K562 (cell line): Measurements from ENCODE around the gene C4orf50. TPM values are rescaled to one million over a fixed set of nuclear protein-coding genes. Genes with fewer than 3 reads are reported as not detected.

Experiments used
- ATAC-seq: fragments of 200-7000 bp; cut with Tn5 transposase; 3 replicates; pipeline ENCODE4 v1.9.1; 2020; ENCODE audit warnings: moderate library complexity
- BruUV-seq: library from RNA; stranded (reverse); fragments of 400-500 nt; replicated peaks from 2 replicates; lab custom pipeline; 2021; lab: Mats Ljungman, UMichigan
- CTCF ChIA-PET: fragments of 300-600 bp; formaldehyde crosslinking; extraction: SDS; loops from one replicate; lab custom pipeline; 2021; ENCODE audit warnings: low intra/inter-chr PET ratio; lab: Yijun Ruan, JAX
- POLR2A ChIA-PET: fragments of 300-600, 350-650 bp; sonication (Branson Sonifier 250); formaldehyde crosslinking; extraction: SDS; loops from one replicate; lab custom pipeline; 2021; ENCODE audit warnings: antibody characterized with exemption, inconsistent platforms; lab: Yijun Ruan, JAX
- DNase-seq, 4 experiments: peaks; one replicate each; pipeline versions ENCODE4 v3.0.0 to v3.0.0-alpha.2; 2011 to 2018; ENCODE audit warnings: low spot score in 3 of 4, mixed read lengths in 3 of 4; ENCODE audit errors: extremely low read depth in 1 of 4
- FAIRE-seq: peaks from 2 replicates; lab custom pipeline; 2011; peaks lifted over from hg19 to GRCh38; lab: Jason Lieb, UNC
- H2AFZ ChIP-seq: 2 replicates; pipeline ENCODE4 v1.6.0; 2011; ENCODE audit warnings: low read depth, low read length, control low read depth, inconsistent platforms
- H3K27ac ChIP-seq: fragments of 200-600 bp; 3 replicates; pipeline ENCODE4 v1.8.0; 2011; ENCODE audit warnings: low read depth, mild to moderate bottlenecking, control low read depth, inconsistent platforms, low read length, moderate library complexity, mixed read lengths; ENCODE audit errors: extremely low read depth
- H3K27me3 ChIP-seq, 2 experiments: fragments of 300-600 bp in 1 of 2; 2 replicates in 1 of 2; 3 replicates in 1 of 2; pipeline versions ENCODE4 v1.6.0 to v1.8.0; 2011; ENCODE audit warnings: inconsistent platforms in 2 of 2, low read length in 2 of 2, mild to moderate bottlenecking in 1 of 2, mixed read lengths in 1 of 2, moderate library complexity in 1 of 2; ENCODE audit not compliant: control insufficient read depth in 2 of 2, insufficient read depth in 2 of 2
- H3K36me3 ChIP-seq: fragments of 300-600 bp; 3 replicates; pipeline ENCODE4 v1.8.0; 2011; ENCODE audit warnings: mild to moderate bottlenecking, low read length, inconsistent platforms; ENCODE audit not compliant: control insufficient read depth, insufficient read depth
- H3K4me1 ChIP-seq, 2 experiments: fragments of 200-600 bp in 1 of 2; replicated peaks in 1 of 2; 2 replicates in 1 of 2; 3 replicates in 1 of 2; pipeline versions ENCODE4 v1.5.1 to v1.8.0; 2011; ENCODE audit warnings: inconsistent platforms in 2 of 2, low read length in 2 of 2, mild to moderate bottlenecking in 1 of 2, mixed read lengths in 1 of 2, moderate library complexity in 1 of 2; ENCODE audit not compliant: control insufficient read depth in 2 of 2, insufficient read depth in 2 of 2
- H3K4me2 ChIP-seq: 2 replicates; pipeline ENCODE4 v1.6.1; 2011; ENCODE audit warnings: low read length, control low read depth, inconsistent platforms, mixed read lengths; ENCODE audit not compliant: insufficient read depth
- H3K4me3 ChIP-seq: fragments of 200-600 bp; sonication (generic), shearing (Covaris generic); 2 replicates; pipeline ENCODE4 v1.5.1; 2016; ENCODE audit warnings: control low read depth, inconsistent platforms
- H3K79me2 ChIP-seq: fragments of 200-600 bp; 3 replicates; pipeline ENCODE4 v1.8.0; 2011; ENCODE audit warnings: low read length, inconsistent platforms; ENCODE audit not compliant: control insufficient read depth, insufficient read depth
- H3K9ac ChIP-seq, 2 experiments: 2 replicates each; pipeline versions ENCODE4 v1.6.0 to v1.6.1; 2011; ENCODE audit warnings: low read depth in 2 of 2, low read length in 2 of 2, control low read depth in 1 of 2, inconsistent platforms in 1 of 2, mild to moderate bottlenecking in 1 of 2, mixed read lengths in 1 of 2; ENCODE audit not compliant: insufficient read depth in 1 of 2
- H3K9me1 ChIP-seq: one replicate; pipeline ENCODE4 v1.6.0; 2011; ENCODE audit warnings: inconsistent platforms, mild to moderate bottlenecking, low read length, moderate library complexity; ENCODE audit not compliant: control insufficient read depth, insufficient read depth
- H3K9me3 ChIP-seq: replicated peaks from 2 replicates; pipeline ENCODE4 v1.5.1; 2011; ENCODE audit warnings: low read depth, low read length, inconsistent platforms; ENCODE audit not compliant: control insufficient read depth, insufficient read depth
- H4K20me1 ChIP-seq: replicated peaks from 2 replicates; pipeline ENCODE4 v1.6.1; 2011; ENCODE audit warnings: low read length, inconsistent platforms, mixed read lengths; ENCODE audit not compliant: control insufficient read depth, insufficient read depth
- BACH1 ChIP-seq: fragments of 200-800 bp; sonication (Bioruptor generic); IDR thresholded peaks from 2 replicates; pipeline ENCODE4 v1.6.1; 2016; ENCODE audit warnings: missing genetic modification characterization, missing compliant biosample characterization
- DMBX1 ChIP-seq: fragments of 250-450 bp; sonication (Bioruptor Pico); IDR thresholded peaks from 2 replicates; pipeline ENCODE4 v1.8.0; 2022; ENCODE audit warnings: inconsistent platforms, mild to moderate bottlenecking, moderate library complexity, borderline replicate concordance
- KAT8 ChIP-seq: fragments of 450-650 bp; IDR thresholded peaks from 2 replicates; pipeline ENCODE4 v1.6.1; 2016; ENCODE audit warnings: low read depth, mild to moderate bottlenecking
- NFIX ChIP-seq: fragments of 250-450 bp; sonication (Bioruptor Pico); IDR thresholded peaks from 2 replicates; pipeline ENCODE4 v1.4.0; 2020; ENCODE audit warnings: low read depth, mild to moderate bottlenecking, moderate library complexity
- NRF1 ChIP-seq, 2 experiments: fragments of 450-650 bp; IDR thresholded peaks in 1 of 2; conservative IDR thresholded peaks in 1 of 2; 2 replicates each; pipeline ENCODE4 v1.6.1; 2014; ENCODE audit warnings: mild to moderate bottlenecking in 2 of 2
- PHTF2 ChIP-seq: fragments of 250-450 bp; sonication (Bioruptor Pico); IDR thresholded peaks from 2 replicates; pipeline ENCODE4 v1.5.0; 2021; ENCODE audit warnings: mild to moderate bottlenecking
- RUNX1 ChIP-seq: sonication (generic); IDR thresholded peaks from 2 replicates; pipeline ENCODE4 v1.6.1; 2016; ENCODE audit warnings: antibody characterized with exemption, low read depth
- SLC30A9 ChIP-seq: fragments of 250-450 bp; sonication (Bioruptor Pico); IDR thresholded peaks from 2 replicates; pipeline ENCODE4 v1.8.0; 2022; ENCODE audit warnings: mild to moderate bottlenecking, moderate library complexity
- SP2 ChIP-seq: IDR thresholded peaks from 2 replicates; pipeline ENCODE4 v1.6.1; 2011; ENCODE audit warnings: mild to moderate bottlenecking, low read depth, low read length, moderate library complexity; ENCODE audit not compliant: poor library complexity, severe bottlenecking; ENCODE audit errors: extremely low read depth
- TCF7L2 ChIP-seq: fragments of 150-350 bp; IDR thresholded peaks from 2 replicates; pipeline ENCODE4 v1.6.1; 2016; ENCODE audit warnings: low read depth, mild to moderate bottlenecking, low read length, moderate library complexity
- ZNF589 ChIP-seq: fragments of 200-800 bp; sonication (Bioruptor generic); IDR thresholded peaks from 2 replicates; pipeline ENCODE4 v1.6.1; 2016; ENCODE audit warnings: low read depth, missing genetic modification characterization, missing compliant biosample characterization
- WGBS: fragments of 100-300 bp; shearing (Covaris generic); methylation state at CpG from one replicate; pipeline ENCODE4 v1.1.6; 2016; ENCODE audit warnings: low coverage, mixed read lengths; ENCODE audit not compliant: insufficient coverage; ENCODE audit errors: missing lambda C conversion rate; 5-methylcytosine and 5-hydroxymethylcytosine counted together
- in situ Hi-C: fragments of 300-500 bp; cut with MboI; formaldehyde crosslinking; loops from 4 replicates; pipeline ENCODE4 v1.15.0; 2018; ENCODE audit warnings: inconsistent platforms, mixed read lengths
- intact Hi-C: fragments of 100-400 bp; cut with micrococcal nuclease; formaldehyde crosslinking; loops from 2 replicates; pipeline ENCODE4 v1.14.2; 2022
- polyA plus RNA-seq, 8 experiments: library from polyadenylated mRNA; depleted of rRNA in 4 of 8; stranded (reverse) in 5 of 8; unstranded in 3 of 8; fragments of >200 nt; fragmentation: Nextera tagmentation in 2 of 8; fragmentation: Illumina TruSeq in 1 of 8; extraction: Ambion mirVana in 2 of 8; extraction: Trizol in 1 of 8; gene quantifications; 2 replicates each; pipeline versions ENCODE4 v1.2.1 to v1.2.3, GENCODE V29; 2011 to 2014; ENCODE audit warnings: inconsistent platforms in 1 of 8, missing spikeins in 1 of 8
- total RNA-seq, 7 experiments: library from RNA; depleted of rRNA in 6 of 7; stranded (reverse); fragments of >200 nt in 6 of 7; fragmentation: Illumina TruSeq in 2 of 7; extraction: Trizol in 2 of 7; gene quantifications; 2 replicates each; pipeline versions ENCODE4 v1.2.1 to v1.2.3, GENCODE V29; 2011 to 2021; ENCODE audit warnings: low replicate concordance in 1 of 7

C4orf50 gene
- total and polyA plus RNA-seq, 9 of the 15 experiments (the other 6 are each of a cell fraction or from before 2014, with no cell fraction given), result not detected

GRCh38 chr4:5990446-5991160 is 27.6 kb downstream of the C4orf50 start:
- no peak overlapping the region for H3K9ac ChIP-seq
- H3K79me2 ChIP-seq, result no peaks in the 10 kb centered on the region
- no peaks in the 10 kb centered on the region for H3K4me1 ChIP-seq
- intact Hi-C loops (no loop called here), in situ Hi-C loops (no loop called here)
- H3K27ac ChIP-seq, result no peak overlapping the region
- DNase-seq (no peak), FAIRE-seq (no peak), ATAC-seq (no peak)
- BruUV-seq, result no TSS peak
- TF ChIP-seq RUNX1 (no peak), ZNF589 (no peak), NFIX (no peak), PHTF2 (CRISPR knock-in tag) (no peak), TCF7L2 (no peak), NRF1 (conservative IDR thresholded peaks at IDR 0.05 in 1 of 2, IDR thresholded peaks at IDR 0.05 in 1 of 2) (no peak), SLC30A9 (CRISPR knock-in tag) (no peak), BACH1 (tag) (no peak), DMBX1 (CRISPR knock-in tag) (no peak), SP2 (no peak), KAT8 (no peak)
- ChIA-PET POLR2A (interaction anchor here (0.6 kb wide), 2 partner anchors 19 to 406 kb away, joined by 3 to 5 read pairs; no protein-coding TSS in a partner anchor), CTCF (no interaction called here)
- H4K20me1 ChIP-seq, result no peaks in the 10 kb centered on the region
- H3K36me3 ChIP-seq, result no peaks in the 10 kb centered on the region
- H3K9me3 ChIP-seq, result no peaks in the 10 kb centered on the region
- H3K4me2 ChIP-seq, result no peak overlapping the region
- H2AFZ ChIP-seq, result no peak overlapping the region
- H3K9me1 ChIP-seq, result no peaks in the 10 kb centered on the region
- H3K4me3 ChIP-seq, result no peak overlapping the region
- WGBS, result 1% methylated on average over 16 of the region's 16 CpGs
- H3K27me3 ChIP-seq, result peaks cover 0 to 10% of the 10 kb centered on the region in 2 experiments; a peak in 1 of 5 replicates
